Activated naive CD8-positive, alpha-beta T cell treated with anti-CD3 and anti-CD28 coated beads, Interleukin-2, amount 10 ng/mL, durations not matched to agents 7 days and 5 days (primary cell): ENCODE data around the gene ADRA1B. TPM values are rescaled to one million over a fixed set of nuclear protein-coding genes. Genes with fewer than 3 reads are reported as not detected.
"Not testable (repeated sequence)": the region's sequence is repeated elsewhere in the genome, so short reads cannot be mapped to it uniquely, and the experiment has no call there.

Source experiments
- ATAC-seq: fragments of 150-1000 bp; cut with Tn5 transposase; one replicate; pipeline ENCODE4 v1.10.0; 2021; ENCODE audit warnings: low read depth, moderate library complexity
- POLR2A ChIA-PET: fragments of 350-600 bp; sonication (Branson Sonifier 250); formaldehyde crosslinking; loops from one replicate; lab custom pipeline; 2021; ENCODE audit warnings: antibody characterized with exemption; lab: Charles Lee
- DNase-seq: peaks from one replicate; pipeline ENCODE4 v3.0.0; 2021
- H3K27ac Mint-ChIP-seq: one replicate; pipeline ENCODE4 v1.8.0; 2022; ENCODE audit warnings: mild to moderate bottlenecking, mixed read lengths
- H3K27me3 Mint-ChIP-seq: one replicate; pipeline ENCODE4 v1.8.0; 2022; ENCODE audit warnings: mild to moderate bottlenecking, moderate library complexity, mixed read lengths
- H3K36me3 Mint-ChIP-seq: one replicate; pipeline ENCODE4 v1.8.0; 2021; ENCODE audit warnings: mild to moderate bottlenecking, mixed read lengths
- H3K4me1 Mint-ChIP-seq: one replicate; pipeline ENCODE4 v1.8.0; 2021; ENCODE audit warnings: mixed read lengths
- H3K4me3 Mint-ChIP-seq: one replicate; pipeline ENCODE4 v1.8.0; 2022; ENCODE audit warnings: mild to moderate bottlenecking, moderate library complexity, mixed read lengths
- H3K9me3 Mint-ChIP-seq: one replicate; pipeline ENCODE4 v1.8.0; 2021; ENCODE audit warnings: mixed read lengths
- total RNA-seq, 2 experiments: library from RNA; stranded (reverse); gene quantifications; one replicate each; pipeline ENCODE4 v1.2.3, GENCODE V29; 2021

The ADRA1B gene
- total RNA-seq, 2 experiments from 2014 or later: not detected

DNA sequence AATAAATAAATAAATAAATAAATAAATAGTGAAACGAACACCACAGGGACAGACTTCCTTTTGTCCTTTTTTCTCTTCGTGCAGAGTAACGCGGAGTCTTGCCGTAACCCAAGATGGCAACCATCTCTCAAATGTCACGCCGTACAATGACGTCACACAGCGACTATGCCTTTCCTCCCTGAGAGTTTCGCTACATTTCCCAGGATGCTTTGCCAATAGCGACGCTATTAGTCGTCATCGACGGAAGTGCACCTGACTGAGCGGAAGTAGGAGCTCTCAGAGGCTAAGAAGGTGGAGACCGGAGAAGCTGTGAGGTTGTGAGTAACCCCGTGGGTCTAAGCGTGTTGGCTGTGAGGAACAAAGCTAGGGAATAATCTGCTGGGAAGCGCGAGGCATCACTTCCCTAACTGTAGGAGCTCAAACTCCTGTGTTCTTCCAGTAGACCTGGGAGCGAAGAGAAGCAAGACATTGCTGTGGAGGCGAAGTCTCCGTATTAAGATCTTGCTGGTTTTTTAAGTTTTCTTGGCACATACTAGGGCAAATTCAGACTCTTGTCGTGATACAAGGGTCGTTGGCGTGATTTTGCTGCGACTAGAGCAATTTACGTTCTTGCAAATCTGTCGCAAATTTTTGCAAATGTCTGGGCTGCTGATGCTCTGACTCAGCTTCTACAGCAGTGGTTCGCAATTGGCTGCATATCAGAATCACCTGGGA is 92.8 kb downstream of the ADRA1B start, which contains the start of gene TTC1:
TSS of gene TTC1 (plus strand) at position 263 of the 714 bp plus-strand sequence. CDS start 1,390 bp downstream, outside the sequence.
- Mint-ChIP-seq H3K36me3 (peaks cover 6% of the 10 kb centered on the region), H3K4me1 (peaks cover 20% of the 10 kb centered on the region), H3K27ac (peak within 1 kb of the TSS; percentile 97), H3K9me3 (no peaks in the 10 kb centered on the region), H3K4me3 (peak within 1 kb of the TSS; percentile 94), H3K27me3 (no peaks in the 10 kb centered on the region)
- POLR2A ChIA-PET: interaction anchor here (1.3 to 1.7 kb wide), 3 partner anchors 13 to 597 kb away, joined by 3 to 5 read pairs (median 3); partner anchors contain the start of gene PWWP2A
- ATAC-seq (peak; percentile 99), DNase-seq (peak; percentile 74)

DNA sequence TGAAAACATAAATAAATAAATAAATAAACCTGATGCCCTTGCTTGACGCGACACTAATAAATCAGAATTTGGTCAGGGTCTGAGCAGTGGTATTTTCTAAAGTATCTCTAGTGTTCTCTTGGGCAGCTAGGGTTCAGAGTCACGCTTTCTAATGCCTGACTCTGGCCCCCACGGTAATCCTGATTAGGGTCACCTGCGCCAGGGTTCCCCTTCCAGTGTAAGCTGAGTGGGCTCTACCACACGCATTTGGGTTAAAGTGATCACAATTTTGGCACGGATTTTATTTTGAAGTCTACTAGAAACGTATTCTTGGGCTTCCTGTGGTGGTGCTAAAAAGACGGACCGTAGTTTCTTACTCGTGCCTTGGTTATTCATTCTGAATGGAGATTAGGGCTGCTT is 93.3 kb downstream of the ADRA1B start:
- POLR2A ChIA-PET: interaction anchor here (1.3 to 1.7 kb wide), 3 partner anchors 13 to 597 kb away, joined by 3 to 5 read pairs (median 3); partner anchors contain the start of gene PWWP2A
- peaks cover 6% of the 10 kb centered on the region for H3K36me3 Mint-ChIP-seq

DNA sequence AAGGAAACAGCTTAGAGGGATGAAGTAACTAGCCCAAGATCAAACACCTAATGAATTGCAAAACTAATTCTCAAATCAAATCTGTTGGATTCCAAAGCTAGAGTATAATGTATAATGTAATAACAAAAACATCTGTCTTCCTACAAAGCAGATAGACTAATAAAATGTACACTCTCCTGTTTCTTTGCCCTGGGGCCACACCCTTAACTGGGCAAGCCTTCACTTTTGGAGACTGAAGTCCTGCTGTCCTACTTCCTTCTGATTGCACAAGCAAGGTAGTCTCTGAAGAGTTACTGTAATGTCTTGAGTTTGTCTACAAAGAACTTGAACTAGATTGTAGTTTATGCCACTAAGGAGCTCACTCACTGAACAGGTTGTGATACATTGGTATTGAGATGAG is 95.2 kb downstream of the ADRA1B start:
- H3K27me3 Mint-ChIP-seq: no peaks in the 10 kb centered on the region
- no peak for DNase-seq
- peak overlapping the region; percentile 26 for H3K27ac Mint-ChIP-seq
- no peak overlapping the region for H3K4me3 Mint-ChIP-seq
- no peaks in the 10 kb centered on the region for H3K9me3 Mint-ChIP-seq
- peaks cover 6% of the 10 kb centered on the region for H3K36me3 Mint-ChIP-seq
- ATAC-seq: no peak
- H3K4me1 Mint-ChIP-seq: peaks cover 20% of the 10 kb centered on the region
- POLR2A ChIA-PET: no interaction called here

More for the DNA sequence above, 93.3 kb downstream of the ADRA1B start:
- peak overlapping the region; percentile 94 for H3K4me3 Mint-ChIP-seq
- H3K27me3 Mint-ChIP-seq: no peaks in the 10 kb centered on the region
- peaks cover 20% of the 10 kb centered on the region for H3K4me1 Mint-ChIP-seq
- H3K27ac Mint-ChIP-seq: peak overlapping the region; percentile 97
- ATAC-seq: no peak
- no peaks in the 10 kb centered on the region for H3K9me3 Mint-ChIP-seq
- peak; percentile 29 for DNase-seq

DNA sequence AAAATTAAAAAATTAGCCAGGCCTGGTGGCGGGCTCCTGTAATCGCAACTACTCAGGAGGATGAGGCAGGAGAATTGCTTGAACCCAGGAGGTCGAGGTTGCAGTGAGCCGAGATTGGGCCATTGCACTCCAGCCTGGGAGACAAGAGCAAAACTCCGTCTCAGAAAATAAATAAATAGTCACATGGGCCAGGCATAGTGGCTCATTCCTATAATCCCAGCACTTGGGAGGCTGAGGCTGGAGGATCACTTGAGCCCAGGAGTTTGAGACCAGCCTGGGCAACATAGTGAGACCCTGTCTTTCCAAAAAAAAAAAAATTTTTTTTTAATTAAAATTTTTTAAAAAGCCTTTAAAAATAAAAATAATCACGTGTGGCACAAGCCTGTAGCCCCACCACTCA is 97.9 kb downstream of the ADRA1B start:
- H3K4me1 Mint-ChIP-seq: peaks cover 21% of the 10 kb centered on the region
- H3K4me3 Mint-ChIP-seq, H3K9me3 Mint-ChIP-seq, DNase-seq, POLR2A ChIA-PET, H3K27me3 Mint-ChIP-seq, ATAC-seq, H3K36me3 Mint-ChIP-seq, H3K27ac Mint-ChIP-seq: not testable (repeated sequence)

DNA sequence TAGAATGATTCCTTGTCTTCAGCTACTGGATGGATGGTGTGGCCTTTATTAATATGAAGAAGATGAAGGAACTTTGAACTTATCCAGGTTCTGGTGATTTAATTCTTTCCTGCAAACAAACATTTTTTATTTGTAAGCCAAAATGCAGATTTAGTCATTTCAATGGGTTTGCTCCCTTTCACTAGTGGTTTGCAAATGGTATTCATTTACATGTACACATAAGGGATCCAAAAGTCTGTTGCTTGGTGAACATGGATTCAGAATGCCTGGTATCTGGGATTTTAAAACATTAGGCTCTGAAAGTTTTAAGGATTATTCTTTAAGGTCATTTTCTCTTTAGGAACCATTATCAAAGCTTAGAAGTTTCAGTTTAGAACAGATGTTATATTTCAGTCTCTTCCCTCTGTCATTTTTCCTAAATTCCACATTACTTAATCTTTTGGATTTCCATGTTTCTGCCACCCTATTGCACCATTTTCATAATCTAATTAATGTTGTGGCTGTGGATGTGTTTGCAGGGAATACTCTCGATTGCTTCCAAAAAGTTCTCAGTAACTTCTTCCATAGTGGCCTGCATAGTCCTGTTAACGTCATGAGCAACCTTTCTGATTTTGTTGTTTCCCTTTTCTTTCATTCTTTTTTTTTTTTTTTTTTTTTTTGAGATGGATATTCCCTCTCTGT is 102.8 kb downstream of the ADRA1B start:
- H3K27ac Mint-ChIP-seq: no peak overlapping the region
- peaks cover 16% of the 10 kb centered on the region for H3K4me1 Mint-ChIP-seq
- H3K27me3 Mint-ChIP-seq: no peaks in the 10 kb centered on the region
- DNase-seq: no peak
- POLR2A ChIA-PET: interaction anchor here (0.7 kb wide), 1 partner anchor 98 kb away, joined by 3 read pairs; no protein-coding TSS in a partner anchor
- ATAC-seq: no peak
- H3K36me3 Mint-ChIP-seq: peaks cover 8% of the 10 kb centered on the region
- H3K9me3 Mint-ChIP-seq: no peaks in the 10 kb centered on the region
- no peak overlapping the region for H3K4me3 Mint-ChIP-seq

DNA sequence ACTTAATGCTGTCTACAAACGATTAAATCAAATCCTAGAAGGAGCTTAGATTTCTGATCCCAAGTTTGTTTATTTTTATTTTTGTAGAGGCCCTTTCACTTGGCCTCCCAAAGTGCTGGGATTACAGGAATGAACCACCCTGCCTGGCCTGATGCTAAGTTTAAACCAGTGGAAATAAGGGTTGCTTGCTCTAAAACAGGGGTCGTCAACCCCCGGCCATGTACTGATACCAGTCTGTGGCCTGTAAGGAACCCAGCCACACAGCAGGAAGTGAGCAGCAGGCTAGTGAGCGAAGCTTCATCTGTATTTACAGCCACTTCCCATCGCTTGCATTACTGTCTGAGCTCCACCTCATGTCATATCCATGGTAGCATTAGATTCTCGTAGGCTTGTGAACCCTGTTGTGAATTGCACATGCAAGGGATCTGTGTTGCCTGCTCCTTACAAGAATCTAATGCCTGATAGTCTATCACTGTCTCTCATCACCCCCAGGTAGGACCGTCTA is 104.0 kb downstream of the ADRA1B start:
- DNase-seq (no peak), ATAC-seq (no peak)
- Mint-ChIP-seq H3K9me3 (no peaks in the 10 kb centered on the region), H3K36me3 (peaks cover 8% of the 10 kb centered on the region), H3K27me3 (no peaks in the 10 kb centered on the region), H3K27ac (no peak overlapping the region), H3K4me3 (no peak overlapping the region), H3K4me1 (peaks cover 16% of the 10 kb centered on the region)
- POLR2A ChIA-PET: no interaction called here

DNA sequence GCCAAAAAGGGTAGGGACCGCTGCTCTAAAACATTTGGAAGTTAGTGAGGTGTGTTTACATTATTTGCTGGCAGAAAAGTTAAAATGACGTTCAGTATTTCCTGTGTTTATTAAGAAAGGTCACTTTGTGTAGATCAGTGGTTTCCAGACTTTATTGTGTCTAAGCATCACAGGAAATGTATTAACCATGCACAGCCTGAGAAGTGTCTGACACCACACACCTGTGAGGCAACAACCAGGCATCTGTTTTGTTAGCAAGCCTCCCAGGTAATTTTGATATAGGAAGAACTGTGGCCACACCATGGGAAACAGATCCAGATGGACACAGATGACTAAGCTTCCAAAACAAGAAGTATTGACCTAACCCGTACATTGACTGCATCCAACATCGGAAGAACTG is 104.7 kb downstream of the ADRA1B start:
- Mint-ChIP-seq H3K4me1 (peaks cover 18% of the 10 kb centered on the region), H3K4me3 (no peak overlapping the region), H3K27me3 (no peaks in the 10 kb centered on the region), H3K9me3 (no peaks in the 10 kb centered on the region), H3K27ac (no peak overlapping the region), H3K36me3 (peaks cover 10% of the 10 kb centered on the region)
- POLR2A ChIA-PET: no interaction called here
- ATAC-seq (no peak), DNase-seq (no peak)

DNA sequence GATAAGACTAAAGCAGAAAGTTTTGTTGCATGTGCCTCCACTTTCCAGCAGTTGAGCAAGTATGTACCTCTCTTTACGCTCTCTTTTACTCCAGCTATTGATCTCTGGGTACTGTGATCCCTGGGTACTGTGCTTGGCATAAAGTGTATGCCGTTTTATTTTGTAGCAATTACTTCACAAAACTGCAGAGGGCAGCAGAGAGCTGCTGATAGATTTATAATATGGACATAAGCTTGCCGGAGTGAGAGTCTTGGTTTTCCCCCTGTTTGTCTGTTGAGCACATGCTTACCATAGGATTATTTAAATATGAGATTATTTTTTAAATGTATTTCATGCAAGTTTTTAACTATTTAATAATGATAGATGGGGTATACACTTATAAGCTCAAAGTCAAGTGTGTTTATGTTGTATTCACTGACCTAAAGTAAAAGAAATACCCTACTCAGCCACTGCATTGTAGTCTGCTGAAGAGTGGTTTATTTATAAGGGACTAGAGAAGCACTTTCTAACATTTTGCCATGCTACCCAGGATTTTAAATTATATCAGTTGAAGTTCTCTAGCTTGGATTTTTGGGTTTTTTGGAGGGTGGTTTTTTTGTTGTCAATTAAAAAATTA is 105.7 kb downstream of the ADRA1B start:
- POLR2A ChIA-PET: interaction anchor here (0.8 to 0.9 kb wide), 2 partner anchors 13 to 323 kb away, joined by 3 read pairs; partner anchors contain the start of gene TTC1
- Mint-ChIP-seq H3K4me1 (peaks cover 18% of the 10 kb centered on the region), H3K9me3 (no peaks in the 10 kb centered on the region), H3K27ac (peak overlapping the region; percentile 61), H3K27me3 (no peaks in the 10 kb centered on the region), H3K36me3 (peaks cover 10% of the 10 kb centered on the region), H3K4me3 (no peak overlapping the region)
- peak; percentile 88 for ATAC-seq
- DNase-seq: no peak

Other genes with a start within 250 kb of the ADRA1B start
- gene TTC1, start 92.7 kb downstream of the ADRA1B start, total RNA-seq: 10 to 100 TPM; 42.0 to 44.0 TPM
- gene PWWP2A, start 203.0 kb downstream of the ADRA1B start, total RNA-seq: 10 to 100 TPM; 26.2 to 27.8 TPM